Activated CD8-positive, alpha-beta memory T cell treated with anti-CD3 and anti-CD28 coated beads, Interleukin-2, amount 50 U/mL, for 24 hours (primary cell): Measurements from ENCODE around the gene SLC35G6.
"Not testable (repeated sequence)": the region's sequence is repeated elsewhere in the genome, so short reads cannot be mapped to it uniquely, and the experiment has no call there.

ENCODE experiments used
- DNase-seq: peaks from one replicate; pipeline ENCODE4 v3.0.0-alpha.2; 2020; ENCODE audit errors: extremely low read depth

Gene SLC35G6

DNA sequence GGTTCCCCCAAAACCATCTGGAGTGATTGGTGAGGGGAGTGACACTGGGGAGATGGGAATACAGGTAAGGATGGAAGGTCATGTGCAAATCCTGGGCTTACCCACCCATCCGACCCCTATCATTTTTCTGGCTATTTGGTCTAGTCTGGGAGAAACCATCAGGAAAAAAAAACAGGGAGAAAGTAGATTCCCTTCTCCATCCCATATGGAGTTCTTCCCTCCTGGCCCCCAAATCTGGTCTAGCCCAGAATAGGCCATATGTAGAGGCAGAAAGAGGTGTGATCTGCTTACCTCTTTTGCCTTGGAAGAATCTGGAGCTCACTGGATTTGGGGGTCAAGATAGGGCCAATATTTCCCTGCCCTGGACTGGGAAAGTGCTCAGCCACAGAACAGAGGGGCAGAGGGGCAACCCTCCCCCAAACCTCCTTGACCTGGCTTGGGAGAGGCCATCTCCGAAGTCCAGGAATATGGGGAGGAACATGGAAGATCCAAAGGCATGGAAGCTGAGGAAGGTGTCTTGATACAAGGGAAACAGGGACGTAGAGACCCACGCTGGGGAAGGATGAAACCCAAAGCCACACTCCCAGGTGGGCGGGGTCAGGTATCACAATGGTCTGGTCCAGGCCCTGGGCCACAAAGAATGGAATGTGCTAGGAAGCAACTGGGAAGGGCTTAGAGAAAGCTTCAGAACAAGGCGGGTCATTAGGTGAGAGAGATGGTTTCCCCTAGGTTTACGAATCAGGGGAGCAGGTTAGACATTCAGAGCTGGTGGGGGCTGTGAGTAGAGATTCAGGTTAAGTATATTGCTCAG, 20.2 kb upstream of the SLC35G6 start:
- no peak for DNase-seq

DNA sequence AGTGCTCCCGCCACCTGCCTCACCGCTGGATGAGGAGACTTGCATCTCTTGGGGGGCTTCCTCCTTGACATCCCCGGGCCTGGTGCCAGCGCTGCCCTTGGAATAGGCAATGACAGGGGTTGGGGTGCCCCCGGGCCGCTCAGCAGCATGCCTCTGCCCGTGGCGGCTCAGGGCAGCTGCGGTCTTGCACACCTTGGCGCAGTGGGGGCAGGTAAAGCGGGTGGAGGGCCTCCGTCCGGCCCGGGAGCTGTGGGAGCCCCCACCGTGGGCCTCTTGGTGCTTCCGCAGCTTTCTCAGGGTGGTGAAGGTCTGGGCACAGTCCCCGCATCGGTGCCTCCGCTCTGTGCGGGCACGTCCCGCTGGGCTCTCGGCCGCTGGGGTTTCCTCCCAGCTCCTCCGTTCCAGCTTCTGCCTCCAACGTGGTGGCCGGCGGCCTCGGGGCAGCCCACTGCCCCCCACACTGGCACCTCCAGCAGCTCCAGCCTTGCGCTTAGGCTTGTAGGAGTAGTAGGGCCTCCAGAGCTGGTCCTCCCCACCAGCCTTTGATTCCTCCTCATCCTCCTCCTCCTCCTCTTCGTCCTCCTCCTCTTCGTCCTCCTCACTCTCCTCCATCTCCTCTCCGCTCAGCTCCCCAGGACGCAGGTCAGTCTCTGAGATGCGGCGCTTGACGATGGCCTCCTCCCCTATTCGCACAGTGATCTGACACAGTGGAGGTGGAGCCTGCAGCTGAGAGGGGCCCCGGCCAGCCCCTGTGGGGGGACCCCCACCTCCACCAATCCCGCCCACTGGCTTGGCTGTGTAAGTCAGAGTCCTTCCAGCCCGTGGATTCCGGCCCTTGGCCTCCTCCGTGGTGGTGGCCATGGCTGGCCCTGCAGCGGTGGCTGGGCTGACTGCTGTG, 18.5 kb upstream of the SLC35G6 start:
- DNase-seq: no peak

DNA sequence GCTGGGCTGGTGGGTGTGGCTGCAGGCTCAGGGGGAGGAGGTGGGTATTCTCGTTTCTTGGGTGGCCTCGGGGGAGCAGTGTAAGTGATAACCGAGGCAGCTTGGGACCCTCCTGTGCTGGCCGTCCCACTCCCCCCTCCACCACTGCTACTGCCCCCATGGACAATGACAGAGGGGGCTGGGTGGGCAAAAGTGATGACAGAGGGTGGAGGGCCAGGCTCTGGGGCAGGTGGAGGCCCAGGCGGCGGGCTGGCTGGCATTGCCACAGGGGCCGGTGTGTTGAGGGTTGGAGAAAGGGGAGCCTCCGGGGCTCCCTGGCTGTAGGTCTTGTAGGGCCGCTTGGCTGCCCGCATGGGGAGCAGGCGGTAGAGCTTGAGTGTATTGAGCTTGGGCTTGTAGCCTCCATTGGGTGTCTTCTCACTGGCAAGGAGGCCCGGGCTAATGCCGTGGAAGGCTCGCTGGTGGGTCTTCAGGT, 17.8 kb upstream of the SLC35G6 start:
- no peak for DNase-seq

GRCh38 chr17:7464081-7464480, 17.2 kb upstream of the SLC35G6 start:
- DNase-seq: no peak

DNA sequence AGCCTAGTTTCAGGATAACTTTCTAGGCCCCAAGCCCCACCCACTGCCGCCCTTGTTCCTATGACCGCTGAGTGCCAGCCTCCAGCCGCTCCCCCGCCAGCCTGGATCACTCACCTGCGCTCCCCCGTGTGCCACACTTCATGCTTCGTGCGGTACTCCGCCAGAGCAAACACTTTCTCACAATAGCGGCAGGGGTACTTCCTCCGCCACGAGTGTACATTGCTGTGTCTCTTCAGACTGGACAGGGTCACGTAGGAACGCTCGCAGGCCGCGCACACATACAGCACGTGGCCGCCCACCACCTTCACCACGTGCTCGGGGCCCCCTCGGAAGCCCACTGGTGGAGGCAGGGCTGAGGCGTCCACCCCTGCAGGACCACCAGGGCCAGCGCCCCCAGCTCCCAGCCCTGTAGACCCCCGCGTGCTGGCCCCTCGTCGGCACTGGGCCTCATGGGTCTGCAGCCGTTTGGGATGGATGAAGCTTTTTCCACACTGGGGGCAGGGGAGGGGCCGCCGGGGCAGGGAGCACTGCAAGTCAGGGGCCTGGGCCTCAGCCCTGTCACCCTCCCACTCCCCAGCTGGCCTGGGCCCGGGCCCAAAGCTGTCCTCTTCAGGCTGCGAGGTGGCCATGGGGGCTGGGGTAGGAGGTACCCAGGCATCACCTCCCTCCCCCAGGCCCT, 15.5 kb upstream of the SLC35G6 start:
- no peak for DNase-seq

GRCh38 chr17:7466318-7466638, 15.0 kb upstream of the SLC35G6 start:
- DNase-seq: no peak

DNA sequence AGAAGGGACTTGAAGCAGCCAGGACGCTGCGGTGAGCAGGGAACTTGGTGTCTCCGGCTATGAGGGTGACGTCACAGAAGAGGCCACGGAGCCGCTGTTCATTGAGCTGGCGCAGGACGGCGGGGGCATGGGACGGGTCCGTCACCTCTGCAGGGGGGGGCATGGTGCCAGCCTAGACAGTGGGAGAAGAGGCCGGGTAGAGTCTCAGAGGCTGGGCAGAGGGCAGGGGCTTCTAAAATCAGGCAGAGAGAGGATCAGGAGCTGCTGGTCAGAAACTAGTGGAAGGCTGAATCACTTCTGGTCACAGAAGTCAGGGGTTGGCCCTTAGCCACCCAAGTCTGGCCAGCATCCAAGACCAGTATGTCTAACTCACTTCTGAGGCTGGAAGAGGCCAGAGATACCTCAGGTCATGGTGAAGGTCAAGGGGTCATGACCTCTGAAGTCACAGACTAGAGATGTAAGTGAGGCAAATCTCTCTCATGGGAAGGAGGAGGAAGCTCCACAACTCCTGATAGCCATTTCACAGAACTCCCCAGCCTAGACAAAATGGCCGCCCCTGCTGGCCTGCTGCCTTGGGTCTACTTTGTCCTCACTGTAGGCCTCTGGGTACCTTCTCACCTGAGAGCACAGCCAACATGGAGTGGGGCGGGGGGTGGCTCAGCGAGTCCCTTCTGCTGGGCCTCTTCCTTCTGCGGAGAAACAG, 14.5 kb upstream of the SLC35G6 start:
- no peak for DNase-seq

DNA sequence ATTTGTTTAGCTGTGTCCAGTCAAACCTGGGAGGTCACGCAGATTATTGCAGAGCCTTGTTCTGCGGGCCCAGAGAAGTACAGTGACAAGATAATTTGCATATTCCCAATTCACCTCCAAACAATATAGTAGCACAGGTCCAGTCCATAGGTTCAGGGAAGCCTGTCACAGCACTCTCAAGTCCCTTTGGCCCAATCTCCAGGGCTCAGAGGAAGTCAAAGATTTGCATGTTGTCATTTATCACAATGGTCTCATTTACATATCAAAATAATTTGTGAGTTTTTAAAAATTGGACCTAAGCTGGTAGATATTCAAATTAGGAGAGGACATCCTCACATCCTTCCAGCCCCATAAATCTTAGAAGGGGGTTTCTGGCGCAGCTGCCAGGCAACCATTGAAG, 13.7 kb upstream of the SLC35G6 start:
- DNase-seq: no peak

- DNase-seq: no peak
Observed at GRCh38 chr17:7468290-7468689, 13.0 kb upstream of the SLC35G6 start.

DNA sequence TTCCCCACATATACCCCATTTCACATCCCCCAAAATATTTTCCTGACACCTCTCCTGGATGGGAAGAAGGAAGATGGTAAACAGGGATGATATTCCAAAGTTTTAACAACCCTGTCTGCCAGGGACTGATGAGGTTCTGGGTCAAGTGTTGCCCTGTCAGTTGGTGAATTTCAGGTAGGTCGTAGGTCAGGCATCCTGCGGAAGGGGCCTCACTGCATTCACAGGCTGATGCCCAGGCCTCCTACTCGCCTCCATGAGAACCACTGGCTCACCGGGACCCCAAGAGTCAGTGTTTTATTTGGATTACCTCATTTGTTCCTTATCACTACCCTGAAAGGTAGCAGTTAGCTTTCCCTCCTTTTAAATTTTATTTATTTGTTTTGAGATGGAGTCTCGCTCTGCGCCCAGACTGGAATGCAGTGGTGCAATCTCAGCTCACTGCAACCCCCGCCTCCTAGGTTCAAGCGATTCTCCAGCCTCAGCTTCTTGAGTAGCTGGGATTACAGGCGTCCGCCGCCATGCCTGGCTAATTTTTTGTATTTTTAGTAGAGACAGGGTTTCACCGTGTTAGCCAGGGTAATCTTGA, 12.3 kb upstream of the SLC35G6 start:
- no peak for DNase-seq

DNA sequence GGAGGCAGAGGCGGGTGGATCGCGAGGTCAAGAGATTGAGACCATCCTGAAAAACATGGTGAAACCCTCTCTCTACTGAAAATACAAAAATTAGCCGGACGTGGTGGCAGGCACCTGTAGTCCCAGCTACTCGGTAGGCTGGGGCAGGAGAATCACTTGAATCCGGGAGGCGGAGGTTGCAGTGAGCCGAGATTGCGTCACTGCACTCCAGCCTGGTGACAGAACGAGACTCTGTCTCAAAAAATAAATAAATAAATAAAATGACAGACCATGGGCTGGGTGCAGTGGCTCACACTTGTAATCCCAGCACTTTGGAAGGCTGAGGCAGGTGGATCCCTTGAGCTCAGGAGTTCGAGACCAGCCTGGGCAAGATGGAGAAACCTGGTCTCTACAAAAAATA, 11.4 kb upstream of the SLC35G6 start:
- not testable (repeated sequence) for DNase-seq

DNA sequence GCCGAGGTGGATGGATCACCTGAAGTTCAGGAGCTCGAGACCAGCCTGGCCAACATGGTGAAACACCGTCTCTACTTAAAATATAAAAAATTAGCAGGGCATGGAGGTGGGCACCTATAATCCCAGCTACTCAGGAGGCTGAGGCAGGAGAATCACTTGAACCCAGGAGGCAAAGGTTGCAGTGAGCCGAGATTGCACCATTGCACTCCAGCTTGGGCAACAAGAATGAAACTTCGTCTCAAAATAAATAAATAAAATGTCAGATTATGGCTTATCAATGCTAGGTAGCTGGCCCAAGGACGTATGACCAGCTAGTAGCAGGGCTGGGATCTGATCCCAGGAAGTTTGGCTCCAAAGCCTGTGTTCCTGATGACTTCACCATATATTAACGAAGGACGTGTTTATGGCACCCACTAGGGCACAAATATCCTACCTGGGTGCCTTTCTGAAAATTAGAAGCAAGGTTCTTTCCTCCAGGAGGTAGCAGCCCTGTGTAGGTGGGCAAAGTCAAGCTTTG, 10.7 kb upstream of the SLC35G6 start:
- DNase-seq: not testable (repeated sequence)

DNA sequence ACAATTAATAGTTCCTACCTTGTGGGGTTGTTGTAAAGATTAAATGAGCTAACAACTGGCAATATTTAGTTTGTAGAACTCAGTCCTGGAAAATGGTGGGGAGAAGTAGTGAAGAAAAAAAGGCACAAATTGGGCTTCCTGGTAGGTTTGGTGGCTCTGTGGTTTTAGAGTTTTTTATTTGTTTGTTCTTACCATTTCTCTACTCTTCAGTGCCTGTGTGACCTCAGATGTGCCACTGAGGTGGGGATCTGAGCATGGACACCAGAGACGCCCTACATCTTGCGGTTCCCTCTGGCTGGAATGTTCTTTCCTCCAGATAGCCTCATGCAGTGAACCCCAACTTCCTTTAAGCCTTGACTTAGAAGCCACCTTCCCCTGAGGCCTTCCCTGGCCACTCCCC, 9.5 kb upstream of the SLC35G6 start:
- DNase-seq: no peak

GRCh38 chr17:7474767-7475166, 6.5 kb upstream of the SLC35G6 start:
- not testable (repeated sequence) for DNase-seq

GRCh38 chr17:7475764-7476422, 5.4 kb upstream of the SLC35G6 start:
- DNase-seq: no peak

- DNase-seq: no peak
Observed at GRCh38 chr17:7476494-7476893, 4.8 kb upstream of the SLC35G6 start.

GRCh38 chr17:7476951-7477350, 4.3 kb upstream of the SLC35G6 start:
- DNase-seq: no peak

GRCh38 chr17:7477392-7478275, 3.6 kb upstream of the SLC35G6 start:
- DNase-seq: no peak
